Measurements from ENCODE around the gene OR5H1. TPM values are rescaled to one million over a fixed set of nuclear protein-coding genes. Genes with fewer than 3 reads are reported as not detected.

The OR5H1 gene
- total RNA-seq, 2 donors from 2014 or later, result not detected

DNA sequence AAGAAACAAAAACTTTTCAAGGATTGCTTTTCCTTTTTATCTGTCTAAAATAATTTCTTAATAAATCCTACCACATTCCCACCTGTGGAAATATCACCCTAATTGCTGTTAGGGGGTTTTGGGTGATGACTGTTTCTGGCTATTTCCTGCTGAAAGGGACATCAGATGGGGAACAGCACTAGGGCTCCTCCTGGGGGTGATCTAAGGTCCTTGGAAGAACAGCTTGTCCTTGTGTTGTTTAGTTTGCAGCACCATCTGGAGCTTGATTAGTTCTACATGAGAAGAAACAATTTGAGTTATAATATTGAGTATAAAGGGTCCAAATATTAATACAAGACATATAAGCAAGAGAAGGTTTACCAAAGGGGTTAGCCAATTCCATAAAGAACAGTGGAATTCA is 54.7 kb downstream of the OR5H1 start:
- intact Hi-C loops (cut with DNase I), result no loop called here
- H3K9me3 ChIP-seq, result no peaks in the 10 kb centered on the region
- TF ChIP-seq, protein P1, sequence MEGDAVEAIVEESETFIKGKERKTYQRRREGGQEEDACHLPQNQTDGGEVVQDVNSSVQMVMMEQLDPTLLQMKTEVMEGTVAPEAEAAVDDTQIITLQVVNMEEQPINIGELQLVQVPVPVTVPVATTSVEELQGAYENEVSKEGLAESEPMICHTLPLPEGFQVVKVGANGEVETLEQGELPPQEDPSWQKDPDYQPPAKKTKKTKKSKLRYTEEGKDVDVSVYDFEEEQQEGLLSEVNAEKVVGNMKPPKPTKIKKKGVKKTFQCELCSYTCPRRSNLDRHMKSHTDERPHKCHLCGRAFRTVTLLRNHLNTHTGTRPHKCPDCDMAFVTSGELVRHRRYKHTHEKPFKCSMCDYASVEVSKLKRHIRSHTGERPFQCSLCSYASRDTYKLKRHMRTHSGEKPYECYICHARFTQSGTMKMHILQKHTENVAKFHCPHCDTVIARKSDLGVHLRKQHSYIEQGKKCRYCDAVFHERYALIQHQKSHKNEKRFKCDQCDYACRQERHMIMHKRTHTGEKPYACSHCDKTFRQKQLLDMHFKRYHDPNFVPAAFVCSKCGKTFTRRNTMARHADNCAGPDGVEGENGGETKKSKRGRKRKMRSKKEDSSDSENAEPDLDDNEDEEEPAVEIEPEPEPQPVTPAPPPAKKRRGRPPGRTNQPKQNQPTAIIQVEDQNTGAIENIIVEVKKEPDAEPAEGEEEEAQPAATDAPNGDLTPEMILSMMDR (IDR thresholded peaks at IDR 0.05), result no peak
- TF ChIP-seq POLR2A (IDR thresholded peaks at IDR 0.05), result no peak
- DNase-seq (no peak), ATAC-seq (no peak)
- no peaks in the 10 kb centered on the region for H3K27me3 ChIP-seq
- H3K4me3 ChIP-seq, result no peak overlapping the region
- H3K4me1 ChIP-seq, result no peaks in the 10 kb centered on the region
- no peaks in the 10 kb centered on the region for H3K36me3 ChIP-seq (replicated peaks in 1 of 2; ENCODE audit: insufficient read depth in 1 of 2, low read depth in 2 of 2)
- no peak overlapping the region for H3K27ac ChIP-seq

Other genes starting within 250 kb of the OR5H1 start
- gene RIOX2, start 158.3 kb upstream of the OR5H1 start, total RNA-seq, result 10 to 100 TPM; 22.1 to 32.3 TPM
- gene GABRR3, start 95.4 kb upstream of the OR5H1 start, total RNA-seq, result not detected
- gene OR5AC2, start 43.5 kb upstream of the OR5H1 start, total RNA-seq, result not detected
- gene OR5H14, start 16.8 kb downstream of the OR5H1 start, total RNA-seq, result not detected
- not detected for gene OR5H15, start 36.0 kb downstream of the OR5H1 start, total RNA-seq
- gene OR5H6, start 133.5 kb downstream of the OR5H1 start, total RNA-seq, result not detected
- not detected for gene OR5H2, start 151.8 kb downstream of the OR5H1 start, total RNA-seq
- gene OR5K4, start 223.1 kb downstream of the OR5H1 start, total RNA-seq, result not detected